Neural progenitor cell (in vitro differentiated cells): ENCODE results near the gene CNN2. TPM values are rescaled to one million over a fixed set of nuclear protein-coding genes. Genes with fewer than 3 reads are reported as not detected.

Source experiments
- DNase-seq: peaks from one replicate; pipeline ENCODE4 v3.0.0-alpha.2; 2016; ENCODE audit warnings: low spot score
- H2AFZ ChIP-seq: fragments of 200-600 bp; sonication (generic); replicated peaks from 2 replicates; pipeline ENCODE4 v1.6.1; 2016; ENCODE audit warnings: antibody characterized with exemption
- H3F3A ChIP-seq: fragments of 200-600 bp; sonication (generic); 2 replicates; pipeline ENCODE4 v1.6.1; 2016; ENCODE audit warnings: antibody characterized with exemption, low read depth
- H3K27ac ChIP-seq: fragments of 200-600 bp; sonication (generic); 2 replicates; pipeline ENCODE4 v1.5.1; 2016; ENCODE audit warnings: mild to moderate bottlenecking
- H3K27me3 ChIP-seq: fragments of 200-600 bp; sonication (generic); 2 replicates; pipeline ENCODE4 v1.6.1; 2016; ENCODE audit warnings: mild to moderate bottlenecking, moderate library complexity
- H3K36me3 ChIP-seq: fragments of 200-600 bp; sonication (generic); 2 replicates; pipeline ENCODE4 v1.5.1; 2016
- H3K4me1 ChIP-seq: fragments of 200-600 bp; sonication (generic); 2 replicates; pipeline ENCODE4 v1.6.1; 2016; ENCODE audit warnings: mixed run types
- H3K4me2 ChIP-seq: fragments of 200-600 bp; sonication (generic); 2 replicates; pipeline ENCODE4 v1.6.1; 2016
- H3K4me3 ChIP-seq: fragments of 200-600 bp; sonication (generic); 2 replicates; pipeline ENCODE4 v1.5.1; 2016
- H3K79me2 ChIP-seq: fragments of 200-600 bp; sonication (generic); 2 replicates; pipeline ENCODE4 v1.6.1; 2016; ENCODE audit warnings: low read depth
- H3K9ac ChIP-seq: fragments of 200-600 bp; sonication (generic); 2 replicates; pipeline ENCODE4 v1.6.1; 2016
- H3K9me3 ChIP-seq: fragments of 200-600 bp; sonication (generic); 2 replicates; pipeline ENCODE4 v1.5.1; 2016; ENCODE audit warnings: low read depth
- H4K20me1 ChIP-seq: fragments of 200-600 bp; sonication (generic); 2 replicates; pipeline ENCODE4 v1.6.1; 2016; ENCODE audit warnings: low read depth
- H3K27ac Mint-ChIP-seq: 3 replicates; pipeline ENCODE4 v1.8.0; 2021; ENCODE audit warnings: mixed read lengths
- H3K27me3 Mint-ChIP-seq: 2 replicates; pipeline ENCODE4 v1.8.0; 2022; ENCODE audit warnings: low read depth, mild to moderate bottlenecking, inconsistent platforms, moderate library complexity, mixed read lengths; ENCODE audit not compliant: insufficient read depth
- H3K36me3 Mint-ChIP-seq: 3 replicates; pipeline ENCODE4 v1.8.0; 2021; ENCODE audit warnings: mixed read lengths
- H3K4me1 Mint-ChIP-seq: 3 replicates; pipeline ENCODE4 v1.8.0; 2021; ENCODE audit warnings: mixed read lengths
- H3K4me3 Mint-ChIP-seq: 3 replicates; pipeline ENCODE4 v1.8.0; 2021; ENCODE audit warnings: mild to moderate bottlenecking, moderate library complexity, mixed read lengths
- H3K9me3 Mint-ChIP-seq: 3 replicates; pipeline ENCODE4 v1.8.0; 2020; ENCODE audit warnings: mixed read lengths
- EZH2 ChIP-seq: fragments of 200-600 bp; sonication (generic); IDR thresholded peaks from 2 replicates; pipeline ENCODE4 v1.6.1; 2017; ENCODE audit warnings: antibody characterized with exemption, mild to moderate bottlenecking, moderate library complexity
- EZH2phosphoT487 ChIP-seq: fragments of 200-600 bp; sonication (generic); IDR thresholded peaks from 2 replicates; pipeline ENCODE4 v1.6.1; 2017; ENCODE audit warnings: antibody characterized with exemption
- total RNA-seq: library from RNA; depleted of rRNA; stranded (reverse); fragments of >200 nt; gene quantifications from 2 replicates; pipeline ENCODE4 v1.2.3, GENCODE V29; 2015; ENCODE audit warnings: low replicate concordance
- TF ChIP-seq, protein P1 (sequence below): fragments of 200-600 bp; sonication (generic); IDR thresholded peaks from 2 replicates; pipeline ENCODE4 v1.5.1; 2017; ENCODE audit warnings: antibody characterized with exemption, mild to moderate bottlenecking

CNN2 gene
- total RNA-seq, 1 donor from 2014 or later = 131 TPM

DNA sequence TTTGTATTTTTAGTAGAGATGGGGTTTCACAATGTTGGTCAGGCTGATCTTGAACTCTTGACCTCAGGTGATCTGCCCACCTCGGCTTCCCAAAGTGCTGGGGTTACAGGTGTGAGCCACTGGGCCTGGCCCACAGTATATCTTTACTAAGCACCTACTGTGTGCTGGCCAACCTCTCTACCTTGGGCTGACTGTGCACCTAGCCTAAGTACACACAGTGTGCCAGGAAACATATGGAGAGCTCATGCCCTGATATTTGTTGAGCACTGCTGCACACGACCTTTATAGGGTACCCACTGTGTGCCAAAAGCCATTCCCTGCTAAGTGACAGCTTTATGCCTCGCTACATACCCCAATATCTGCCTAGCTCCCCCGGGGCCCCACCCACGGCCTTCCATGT is 34.3 kb downstream of the CNN2 start:
- no peaks in the 10 kb centered on the region for H4K20me1 ChIP-seq
- no peaks in the 10 kb centered on the region for H3K79me2 ChIP-seq
- H3K4me3 Mint-ChIP-seq = no peak overlapping the region
- no peak overlapping the region for H3K4me3 ChIP-seq
- no peak for DNase-seq
- H2AFZ ChIP-seq = no peak overlapping the region
- H3K4me2 ChIP-seq = no peak overlapping the region
- H3K36me3 Mint-ChIP-seq = peaks cover 2% of the 10 kb centered on the region
- no peak overlapping the region for H3K27ac Mint-ChIP-seq
- H3K9me3 Mint-ChIP-seq = no peaks in the 10 kb centered on the region
- peaks cover 16% of the 10 kb centered on the region for H3K27me3 Mint-ChIP-seq
- H3K9ac ChIP-seq = no peak overlapping the region
- peaks cover 8% of the 10 kb centered on the region for H3F3A ChIP-seq
- no peaks in the 10 kb centered on the region for H3K36me3 ChIP-seq
- TF ChIP-seq EZH2phosphoT487 (no peak), EZH2 (no peak)
- TF ChIP-seq, protein P1, sequence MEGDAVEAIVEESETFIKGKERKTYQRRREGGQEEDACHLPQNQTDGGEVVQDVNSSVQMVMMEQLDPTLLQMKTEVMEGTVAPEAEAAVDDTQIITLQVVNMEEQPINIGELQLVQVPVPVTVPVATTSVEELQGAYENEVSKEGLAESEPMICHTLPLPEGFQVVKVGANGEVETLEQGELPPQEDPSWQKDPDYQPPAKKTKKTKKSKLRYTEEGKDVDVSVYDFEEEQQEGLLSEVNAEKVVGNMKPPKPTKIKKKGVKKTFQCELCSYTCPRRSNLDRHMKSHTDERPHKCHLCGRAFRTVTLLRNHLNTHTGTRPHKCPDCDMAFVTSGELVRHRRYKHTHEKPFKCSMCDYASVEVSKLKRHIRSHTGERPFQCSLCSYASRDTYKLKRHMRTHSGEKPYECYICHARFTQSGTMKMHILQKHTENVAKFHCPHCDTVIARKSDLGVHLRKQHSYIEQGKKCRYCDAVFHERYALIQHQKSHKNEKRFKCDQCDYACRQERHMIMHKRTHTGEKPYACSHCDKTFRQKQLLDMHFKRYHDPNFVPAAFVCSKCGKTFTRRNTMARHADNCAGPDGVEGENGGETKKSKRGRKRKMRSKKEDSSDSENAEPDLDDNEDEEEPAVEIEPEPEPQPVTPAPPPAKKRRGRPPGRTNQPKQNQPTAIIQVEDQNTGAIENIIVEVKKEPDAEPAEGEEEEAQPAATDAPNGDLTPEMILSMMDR = no peak
- peaks cover 7% of the 10 kb centered on the region for H3K9me3 ChIP-seq
- no peaks in the 10 kb centered on the region for H3K4me1 ChIP-seq
- no peak overlapping the region for H3K27ac ChIP-seq
- H3K27me3 ChIP-seq = peaks cover 24% of the 10 kb centered on the region
- H3K4me1 Mint-ChIP-seq = peaks cover 7% of the 10 kb centered on the region

DNA sequence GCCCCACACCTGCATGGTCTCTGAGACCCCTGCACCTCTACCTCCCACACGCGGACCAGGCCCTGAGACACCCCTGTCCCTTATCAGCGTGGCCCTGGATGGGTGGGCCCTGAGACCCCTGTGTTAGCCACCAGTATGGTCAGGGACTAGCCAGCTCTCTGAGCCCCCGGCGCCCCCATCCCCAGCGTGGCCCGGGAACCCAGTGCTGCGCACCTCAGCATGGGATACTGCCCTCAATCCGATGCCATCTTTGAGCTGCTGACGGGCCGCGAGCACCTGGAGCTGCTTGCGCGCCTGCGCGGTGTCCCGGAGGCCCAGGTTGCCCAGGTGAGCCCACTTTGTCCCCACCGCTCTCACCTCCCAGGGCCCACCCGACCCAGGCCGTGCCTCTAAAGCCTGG is 35.6 kb downstream of the CNN2 start:
- Mint-ChIP-seq H3K36me3 (no peaks in the 10 kb centered on the region), H3K27ac (no peak overlapping the region), H3K4me3 (no peak overlapping the region), H3K9me3 (no peaks in the 10 kb centered on the region), H3K4me1 (peaks cover 7% of the 10 kb centered on the region), H3K27me3 (peaks cover 18% of the 10 kb centered on the region)
- TF ChIP-seq EZH2phosphoT487 (no peak), EZH2 (no peak)
- TF ChIP-seq, protein P1 = no peak
- no peaks in the 10 kb centered on the region for H3K36me3 ChIP-seq
- no peak overlapping the region for H3K27ac ChIP-seq
- H2AFZ ChIP-seq = no peak overlapping the region
- no peak overlapping the region for H3K4me2 ChIP-seq
- DNase-seq = no peak
- H3K27me3 ChIP-seq = peaks cover 37% of the 10 kb centered on the region
- H3F3A ChIP-seq = peaks cover 19% of the 10 kb centered on the region
- no peaks in the 10 kb centered on the region for H3K79me2 ChIP-seq
- peaks cover 6% of the 10 kb centered on the region for H3K4me1 ChIP-seq
- H3K9me3 ChIP-seq = peaks cover 7% of the 10 kb centered on the region
- no peak overlapping the region for H3K4me3 ChIP-seq
- H4K20me1 ChIP-seq = peaks cover 10% of the 10 kb centered on the region
- H3K9ac ChIP-seq = no peak overlapping the region

DNA sequence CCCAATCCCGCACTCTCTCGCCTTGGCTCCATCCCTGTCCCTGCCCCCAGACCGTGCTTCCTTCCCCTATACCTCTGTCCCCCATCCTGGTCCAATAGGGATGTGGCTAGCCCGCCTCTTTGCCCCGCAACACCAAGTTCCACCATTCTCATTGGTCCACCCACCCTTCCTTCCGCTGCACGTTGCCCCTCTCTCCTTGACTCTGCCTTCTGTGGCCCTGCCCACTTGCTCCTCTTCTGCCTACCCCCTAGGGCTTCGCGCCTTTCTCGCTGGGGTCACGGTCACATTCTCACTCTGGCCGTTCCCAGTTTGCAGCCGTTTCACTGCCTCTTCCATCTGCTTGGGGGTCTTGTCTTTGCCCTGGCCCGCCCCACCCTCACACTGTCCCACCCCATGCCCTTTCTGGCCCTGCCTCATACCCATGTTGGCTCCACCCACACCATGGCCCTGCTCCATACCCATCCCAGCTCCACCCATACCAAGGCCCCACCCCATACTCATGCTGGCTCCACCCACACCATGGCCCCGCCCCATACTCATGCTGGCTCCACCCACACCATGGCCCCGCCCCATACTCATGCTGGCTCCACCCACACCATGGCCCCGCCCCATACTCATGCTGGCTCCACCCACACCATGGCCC is 36.1 kb downstream of the CNN2 start:
- no peak overlapping the region for H3K4me3 Mint-ChIP-seq
- H3K27me3 ChIP-seq = peaks cover 42% of the 10 kb centered on the region
- TF ChIP-seq EZH2phosphoT487 (no peak), EZH2 (no peak)
- TF ChIP-seq, protein P1 = no peak
- H3K9me3 Mint-ChIP-seq = no peaks in the 10 kb centered on the region
- peaks cover 7% of the 10 kb centered on the region for H3K4me1 Mint-ChIP-seq
- H3K27ac Mint-ChIP-seq = no peak overlapping the region
- DNase-seq = no peak
- H3K4me2 ChIP-seq = no peak overlapping the region
- H4K20me1 ChIP-seq = peaks cover 15% of the 10 kb centered on the region
- H3K9ac ChIP-seq = no peak overlapping the region
- no peak overlapping the region for H2AFZ ChIP-seq
- H3K27me3 Mint-ChIP-seq = peaks cover 17% of the 10 kb centered on the region
- no peaks in the 10 kb centered on the region for H3K36me3 ChIP-seq
- H3K79me2 ChIP-seq = no peaks in the 10 kb centered on the region
- H3K36me3 Mint-ChIP-seq = no peaks in the 10 kb centered on the region
- H3F3A ChIP-seq = peaks cover 19% of the 10 kb centered on the region
- H3K4me1 ChIP-seq = peaks cover 11% of the 10 kb centered on the region
- H3K27ac ChIP-seq = no peak overlapping the region
- H3K4me3 ChIP-seq = no peak overlapping the region
- peaks cover 7% of the 10 kb centered on the region for H3K9me3 ChIP-seq
